Measurements from ENCODE around the gene PRKD1.

DNA sequence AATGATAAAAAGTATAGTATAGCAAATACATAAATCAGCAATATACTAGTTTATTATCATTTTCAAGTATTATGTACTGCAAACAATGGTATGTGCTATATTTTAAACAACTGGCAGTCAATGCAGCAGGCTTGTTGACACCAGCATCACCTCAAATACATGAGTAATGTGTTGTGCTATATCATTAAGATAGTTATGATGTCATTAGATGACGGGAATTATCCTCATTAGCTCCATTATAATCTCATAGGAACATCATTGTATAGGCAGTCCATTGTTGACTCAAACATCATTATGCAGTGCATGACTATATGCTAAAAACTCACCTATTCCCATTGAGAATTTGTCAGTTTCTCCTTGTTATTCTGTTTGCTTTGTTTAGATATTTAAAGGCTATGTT is 85.4 kb downstream of the PRKD1 start:
- no peak for TF ChIP-seq CTCF (IDR thresholded peaks at IDR 0.05)
- TF ChIP-seq EZH2 (IDR thresholded peaks at IDR 0.05; ENCODE audit: borderline replicate concordance, insufficient read depth, low read depth, low read length, poor library complexity, severe bottlenecking), result no peak
